Fibroblast of villous mesenchyme (primary cell): ENCODE results near the gene C11orf42. TPM values are rescaled to one million over a fixed set of nuclear protein-coding genes. Genes with fewer than 3 reads are reported as not detected.

Experiments
- DNase-seq: peaks from one replicate; pipeline ENCODE4 v3.0.0-alpha.2; 2010; ENCODE audit warnings: low read depth
- H3K4me3 ChIP-seq: 2 replicates; pipeline ENCODE4 v1.5.1; 2011; ENCODE audit warnings: low read depth, mild to moderate bottlenecking, low read length
- CTCF ChIP-seq: IDR thresholded peaks from 2 replicates; pipeline ENCODE4 v1.5.1; 2012; ENCODE audit warnings: low read depth, mild to moderate bottlenecking, low read length; ENCODE audit not compliant: insufficient read depth
- total RNA-seq: library from RNA; depleted of rRNA; stranded (reverse); fragments of >200 nt; gene quantifications from 2 replicates; pipeline ENCODE4 v1.2.3, GENCODE V29; 2012

Gene C11orf42
- under 0.01 TPM in 1 of 2 replicates, not detected in the other for total RNA-seq

- H3K4me3 ChIP-seq: no peak within 1 kb of the TSS
- DNase-seq: no peak
- no peak for TF ChIP-seq CTCF
These were observed at the start of gene C11orf42 for GRCh38 chr11:6205366-6205765. C11orf42 (plus strand) TSS chr11:6205557; CDS start chr11:6205616, 59 bp downstream.

- no peak for DNase-seq
- no peak overlapping the region for H3K4me3 ChIP-seq
- no peak for TF ChIP-seq CTCF
These were observed 48.6 kb upstream of the C11orf42 start for GRCh38 chr11:6156628-6157359.

GRCh38 chr11:6170226-6170625 lies 35.1 kb upstream of the C11orf42 start, which contains the start of gene OR52B2:
OR52B2 (minus strand) TSS chr11:6170326; CDS start chr11:6170326, 0 bp downstream.
- no peak for TF ChIP-seq CTCF
- DNase-seq: no peak
- H3K4me3 ChIP-seq: no peak within 1 kb of the TSS

GRCh38 chr11:6175440-6175839 lies 29.9 kb upstream of the C11orf42 start:
- DNase-seq: no peak
- no peak for TF ChIP-seq CTCF
- H3K4me3 ChIP-seq: no peak overlapping the region

- no peak for DNase-seq
- no peak for TF ChIP-seq CTCF
- H3K4me3 ChIP-seq: no peak overlapping the region
These were observed 13.6 kb upstream of the C11orf42 start for GRCh38 chr11:6191742-6192141.

- no peak overlapping the region for H3K4me3 ChIP-seq
- DNase-seq: no peak
- no peak for TF ChIP-seq CTCF
These were observed 11.2 kb upstream of the C11orf42 start for GRCh38 chr11:6194065-6194581.
